Ishikawa (cell line): ENCODE results near the gene TMX1.

ENCODE experiments used
- EP300 ChIP-seq: IDR thresholded peaks from 2 replicates; pipeline ENCODE4 v1.6.1; 2012; ENCODE audit warnings: borderline replicate concordance
- FOXM1 ChIP-seq: IDR thresholded peaks from 2 replicates; pipeline ENCODE4 v1.6.1; 2012; ENCODE audit warnings: low read depth, borderline replicate concordance
- MAX ChIP-seq: IDR thresholded peaks from 2 replicates; pipeline ENCODE4 v1.6.1; 2012
- RAD21 ChIP-seq: IDR thresholded peaks from 2 replicates; pipeline ENCODE4 v1.6.1; 2012; ENCODE audit warnings: low read depth
- REST ChIP-seq: IDR thresholded peaks from 2 replicates; pipeline ENCODE4 v1.6.1; 2012; ENCODE audit warnings: low read depth, mild to moderate bottlenecking
- TAF1 ChIP-seq: IDR thresholded peaks from 2 replicates; pipeline ENCODE4 v1.6.1; 2012; ENCODE audit warnings: low read depth, mild to moderate bottlenecking
- TEAD4 ChIP-seq: IDR thresholded peaks from 2 replicates; pipeline ENCODE4 v1.6.1; 2012
- YY1 ChIP-seq: IDR thresholded peaks from 2 replicates; pipeline ENCODE4 v1.6.1; 2012; ENCODE audit warnings: low read depth

GRCh38 chr14:51293149-51293911, 53.3 kb downstream of the TMX1 start:
- TF ChIP-seq REST (no peak), TAF1 (no peak), MAX (no peak), YY1 (no peak), TEAD4 (no peak), EP300 (no peak), RAD21 (no peak), FOXM1 (no peak)
